ENCODE data around the gene CBR3.

The CBR3 gene

DNA sequence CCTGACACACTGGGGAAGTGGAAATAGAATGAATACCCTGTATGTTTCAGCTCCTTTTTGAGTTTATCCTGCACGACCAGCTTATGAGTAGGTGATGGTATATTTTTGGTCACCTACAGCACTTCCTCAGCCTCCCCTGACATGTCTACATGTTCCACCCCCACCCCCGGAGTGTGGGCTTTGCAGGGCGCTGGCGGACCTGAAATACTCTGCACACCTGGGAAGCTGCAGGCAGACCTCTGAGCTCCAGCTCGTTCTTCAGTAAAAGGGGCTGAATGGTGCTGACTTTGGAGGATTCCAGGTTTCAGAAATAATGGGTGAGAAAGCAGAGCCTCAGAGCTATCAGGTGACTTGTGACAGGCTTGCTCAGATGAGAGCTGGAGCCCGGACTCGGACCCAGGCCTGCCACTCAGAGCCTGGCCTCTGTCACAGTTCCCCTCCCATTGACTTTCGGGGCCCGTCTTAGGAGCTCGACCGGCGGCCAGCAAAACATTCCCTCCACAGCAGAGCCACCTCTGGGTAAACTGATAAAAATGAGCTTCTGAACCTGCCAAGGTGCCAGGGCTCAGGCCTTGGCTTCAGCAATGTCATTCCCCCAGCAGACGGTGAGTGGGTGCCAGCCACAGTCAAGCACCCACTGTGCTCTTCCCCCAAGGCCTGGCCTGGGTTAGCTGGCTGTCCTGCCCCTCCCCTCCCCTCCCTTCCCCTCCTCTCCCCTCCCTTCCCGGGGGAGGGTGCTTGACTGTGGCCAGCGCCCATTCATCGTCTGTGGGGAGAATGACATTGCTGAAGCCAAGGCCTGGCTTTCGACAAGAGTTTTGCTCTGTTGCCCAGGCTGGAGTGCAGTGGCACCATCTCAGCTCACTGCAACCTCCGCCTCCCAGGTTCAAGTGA is 51.9 kb downstream of the CBR3 start:
- whole genome bisulfite sequencing (ENCODE audit: insufficient coverage) = 95% methylated on average over 12 of the region's 18 CpGs
- ChIA-PET CTCF (interaction anchor here (0.6 to 2.4 kb wide), 5 partner anchors 9 to 45 kb away, joined by 3 to 8 read pairs (median 4); no protein-coding TSS in a partner anchor), POLR2A (interaction anchor here (0.6 kb wide), 1 partner anchor 59 kb away, joined by 4 read pairs; no protein-coding TSS in a partner anchor)
- no peak overlapping the region for H3K27ac ChIP-seq (ENCODE audit: insufficient read depth in 1 of 2, low read depth in 1 of 2, low read length in 2 of 2, poor library complexity in 1 of 2, severe bottlenecking in 2 of 2)
- no peak overlapping the region for H3K4me3 ChIP-seq (ENCODE audit: control insufficient read depth in 1 of 7, extremely low read depth in 1 of 7, insufficient read depth in 4 of 7, low read depth in 2 of 7, low read length in 6 of 7)
- no peaks in the 10 kb centered on the region for H3K9me3 ChIP-seq (ENCODE audit: control extremely low read depth in 1 of 5, control insufficient read depth in 4 of 5, insufficient read depth in 2 of 5, low read depth in 1 of 5, low read length in 4 of 5)
- DNase-seq = no peak
- H3K27me3 ChIP-seq (replicated peaks in 2 of 5; ENCODE audit: control insufficient read depth in 4 of 5, insufficient read depth in 5 of 5, low read length in 4 of 5) = no peaks in the 10 kb centered on the region
- H3K4me1 ChIP-seq (ENCODE audit: control extremely low read depth in 1 of 4, control insufficient read depth in 4 of 4, insufficient read depth in 4 of 4, low read length in 3 of 4) = peaks cover 2 to 18% (median 5%) of the 10 kb centered on the region in 4 experiments
- H3K36me3 ChIP-seq (ENCODE audit: control insufficient read depth in 4 of 4, insufficient read depth in 4 of 4, low read length in 3 of 4) = peaks cover 0 to 10% (median 2%) of the 10 kb centered on the region in 4 experiments

DNA sequence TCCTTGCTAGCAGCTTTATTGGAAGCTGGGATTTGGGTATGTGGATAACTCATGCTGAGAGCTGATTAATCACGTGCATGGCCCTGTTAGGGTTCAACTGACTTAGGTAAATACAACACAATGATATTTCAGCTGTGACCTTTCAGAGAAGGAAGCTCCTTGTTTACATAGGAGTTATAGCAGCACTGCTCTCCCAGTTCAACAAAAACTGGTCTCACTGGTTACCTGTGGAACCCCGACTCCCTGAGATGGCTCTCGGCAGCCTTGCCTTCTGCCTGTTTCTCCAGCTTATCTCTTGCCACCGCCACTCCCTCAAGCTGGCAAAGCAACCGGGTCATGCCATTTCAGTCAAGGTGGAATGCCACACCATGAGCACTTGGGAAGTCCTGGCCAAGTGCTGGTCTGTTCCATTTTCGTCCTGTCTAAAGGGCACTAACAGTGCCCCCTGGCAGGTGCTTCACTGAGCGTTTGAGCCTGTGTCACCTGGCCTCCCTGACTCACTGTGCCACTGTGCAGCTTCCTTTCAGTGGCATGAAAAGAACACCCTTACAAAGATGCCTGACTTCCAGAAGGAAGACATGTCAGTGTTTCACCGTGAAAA is 53.3 kb downstream of the CBR3 start:
- CTCF ChIA-PET = interaction anchor here (0.6 to 2.4 kb wide), 12 partner anchors 11 to 103 kb away, joined by 3 to 8 read pairs (median 3); no protein-coding TSS in a partner anchor
- POLR2A ChIA-PET = no interaction called here
- H3K9me3 ChIP-seq (ENCODE audit: control extremely low read depth in 1 of 5, control insufficient read depth in 4 of 5, insufficient read depth in 2 of 5, low read depth in 1 of 5, low read length in 4 of 5) = no peaks in the 10 kb centered on the region
- H3K4me1 ChIP-seq (ENCODE audit: control extremely low read depth in 1 of 4, control insufficient read depth in 4 of 4, insufficient read depth in 4 of 4, low read length in 3 of 4) = peaks cover 2 to 17% (median 5%) of the 10 kb centered on the region in 4 experiments
- no peak overlapping the region for H3K4me3 ChIP-seq (ENCODE audit: control insufficient read depth in 1 of 7, extremely low read depth in 1 of 7, insufficient read depth in 4 of 7, low read depth in 2 of 7, low read length in 6 of 7)
- peaks cover 0 to 10% (median under 1%) of the 10 kb centered on the region in 4 experiments for H3K36me3 ChIP-seq (ENCODE audit: control insufficient read depth in 4 of 4, insufficient read depth in 4 of 4, low read length in 3 of 4)
- H3K27ac ChIP-seq (ENCODE audit: insufficient read depth in 1 of 2, low read depth in 1 of 2, low read length in 2 of 2, poor library complexity in 1 of 2, severe bottlenecking in 2 of 2) = no peak overlapping the region
- no peaks in the 10 kb centered on the region for H3K27me3 ChIP-seq (replicated peaks in 2 of 5; ENCODE audit: control insufficient read depth in 4 of 5, insufficient read depth in 5 of 5, low read length in 4 of 5)
- no peak for DNase-seq
- 100% methylated on average over 6 of the region's 8 CpGs for WGBS (ENCODE audit: insufficient coverage)

DNA sequence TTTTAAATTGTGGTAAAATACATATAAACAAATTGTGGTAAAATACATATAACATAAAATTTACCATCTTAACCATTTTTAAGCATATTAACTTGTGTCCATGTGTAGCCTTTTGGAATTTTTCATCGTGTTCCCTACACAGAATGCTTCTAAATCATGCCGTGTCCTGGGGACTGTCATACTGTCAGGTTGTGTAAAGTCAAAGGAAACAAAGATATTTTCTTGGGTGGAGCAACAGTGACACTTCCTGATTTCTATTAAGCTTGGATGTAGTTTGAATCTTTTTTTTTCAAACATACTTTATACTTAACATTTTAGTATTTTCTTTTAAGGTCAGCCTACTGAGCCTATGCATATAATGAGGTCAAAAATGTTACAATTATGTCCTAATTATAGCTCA is 54.1 kb downstream of the CBR3 start:
- Histone ChIP-seq H3K36me3 (ENCODE audit: control insufficient read depth in 4 of 4, insufficient read depth in 4 of 4, low read length in 3 of 4) (peaks cover 0 to 10% (median 0%) of the 10 kb centered on the region in 4 experiments), H3K27ac (ENCODE audit: insufficient read depth in 1 of 2, low read depth in 1 of 2, low read length in 2 of 2, poor library complexity in 1 of 2, severe bottlenecking in 2 of 2) (no peak overlapping the region), H3K9me3 (ENCODE audit: control extremely low read depth in 1 of 5, control insufficient read depth in 4 of 5, insufficient read depth in 2 of 5, low read depth in 1 of 5, low read length in 4 of 5) (no peaks in the 10 kb centered on the region), H3K4me3 (ENCODE audit: control insufficient read depth in 1 of 7, extremely low read depth in 1 of 7, insufficient read depth in 4 of 7, low read depth in 2 of 7, low read length in 6 of 7) (no peak overlapping the region), H3K4me1 (ENCODE audit: control extremely low read depth in 1 of 4, control insufficient read depth in 4 of 4, insufficient read depth in 4 of 4, low read length in 3 of 4) (peaks cover 2 to 17% (median 5%) of the 10 kb centered on the region in 4 experiments), H3K27me3 (replicated peaks in 2 of 5; ENCODE audit: control insufficient read depth in 4 of 5, insufficient read depth in 5 of 5, low read length in 4 of 5) (no peaks in the 10 kb centered on the region)
- ChIA-PET POLR2A (no interaction called here), CTCF (interaction anchor here (0.8 to 1.6 kb wide), 5 partner anchors 13 to 48 kb away, joined by 3 to 6 read pairs (median 5); no protein-coding TSS in a partner anchor)
- WGBS (ENCODE audit: insufficient coverage) = 0% methylated on average over 1 of the region's 2 CpGs
- peak in 2 of 3 donors; percentile 20 to 21 for DNase-seq

DNA sequence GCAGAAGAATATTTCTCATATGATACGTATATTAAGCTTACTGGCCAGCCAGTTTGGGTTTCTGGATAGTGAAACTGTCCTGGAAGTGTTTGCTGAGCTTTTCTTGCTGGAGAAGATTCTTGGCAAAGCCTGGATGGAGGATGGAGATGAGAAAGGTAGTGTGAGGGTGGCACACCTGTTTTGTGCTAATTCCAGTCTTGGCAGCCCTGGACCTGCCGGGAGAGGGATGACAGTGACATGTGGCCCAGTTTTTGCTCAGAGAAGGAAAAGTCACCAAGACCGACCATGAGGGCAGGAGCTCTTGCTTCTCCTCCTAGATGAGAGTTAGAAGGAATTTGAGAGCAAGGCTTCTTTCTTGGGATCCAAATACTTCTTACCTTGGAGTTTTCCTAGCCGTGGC is 55.9 kb downstream of the CBR3 start:
- peaks cover 2 to 14% (median 5%) of the 10 kb centered on the region in 4 experiments for H3K4me1 ChIP-seq (ENCODE audit: control extremely low read depth in 1 of 4, control insufficient read depth in 4 of 4, insufficient read depth in 4 of 4, low read length in 3 of 4)
- CTCF ChIA-PET = interaction anchor here (0.6 to 1.0 kb wide), 2 partner anchors 20 to 37 kb away, joined by 4 read pairs; no protein-coding TSS in a partner anchor
- no peaks in the 10 kb centered on the region for H3K27me3 ChIP-seq (replicated peaks in 2 of 5; ENCODE audit: control insufficient read depth in 4 of 5, insufficient read depth in 5 of 5, low read length in 4 of 5)
- peaks cover 0 to 3% (median 0%) of the 10 kb centered on the region in 4 experiments for H3K36me3 ChIP-seq (ENCODE audit: control insufficient read depth in 4 of 4, insufficient read depth in 4 of 4, low read length in 3 of 4)
- H3K9me3 ChIP-seq (ENCODE audit: control extremely low read depth in 1 of 5, control insufficient read depth in 4 of 5, insufficient read depth in 2 of 5, low read depth in 1 of 5, low read length in 4 of 5) = no peaks in the 10 kb centered on the region
- no peak overlapping the region for H3K4me3 ChIP-seq (ENCODE audit: control insufficient read depth in 1 of 7, extremely low read depth in 1 of 7, insufficient read depth in 4 of 7, low read depth in 2 of 7, low read length in 6 of 7)
- 81% methylated on average over 2 of the region's 4 CpGs for WGBS (ENCODE audit: insufficient coverage)
- no peak for DNase-seq
- H3K27ac ChIP-seq (ENCODE audit: insufficient read depth in 1 of 2, low read depth in 1 of 2, low read length in 2 of 2, poor library complexity in 1 of 2, severe bottlenecking in 2 of 2) = no peak overlapping the region
- POLR2A ChIA-PET = no interaction called here

DNA sequence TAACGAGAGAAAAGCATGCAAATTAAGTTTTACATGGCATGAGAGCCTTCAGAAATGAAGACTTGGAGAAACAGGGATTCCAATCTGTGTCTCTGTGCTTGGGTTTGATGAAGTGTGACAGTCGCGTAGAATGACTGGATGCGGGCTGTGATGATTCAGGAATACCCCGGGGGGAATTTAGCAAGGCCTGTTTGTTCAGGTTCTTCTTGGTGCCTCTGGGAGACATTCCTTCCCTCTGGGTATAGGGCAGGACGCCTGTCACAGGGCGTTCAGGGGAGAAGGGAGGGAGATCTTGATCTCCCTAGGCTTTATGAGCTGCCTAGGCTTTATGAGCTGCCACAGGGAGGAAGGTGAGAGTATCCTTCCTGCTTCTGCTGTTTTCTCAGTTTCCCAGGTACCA is 58.3 kb downstream of the CBR3 start:
- POLR2A ChIA-PET = no interaction called here
- no peak overlapping the region for H3K27ac ChIP-seq (ENCODE audit: insufficient read depth in 1 of 2, low read depth in 1 of 2, low read length in 2 of 2, poor library complexity in 1 of 2, severe bottlenecking in 2 of 2)

DNA sequence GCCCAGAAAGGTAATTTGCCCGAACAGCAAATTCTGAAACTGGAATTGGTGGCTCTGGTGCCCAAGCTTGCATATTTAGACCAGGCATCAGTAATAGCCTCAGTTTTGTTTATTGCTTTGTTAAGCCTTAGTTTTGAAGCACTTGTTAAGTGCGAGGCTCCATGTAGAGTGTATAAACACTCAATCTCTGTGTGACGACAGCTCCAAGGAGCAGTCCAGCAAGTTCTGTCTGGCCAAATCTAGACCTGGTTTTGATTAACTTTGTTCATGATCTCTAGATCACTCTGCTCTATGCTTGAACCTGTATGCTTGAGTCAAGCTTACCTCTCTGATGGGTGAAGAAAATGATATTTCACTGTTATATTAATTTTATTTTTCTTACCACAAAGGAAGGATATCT is 59.1 kb downstream of the CBR3 start:
- ChIA-PET POLR2A (no interaction called here), CTCF (interaction anchor here (1.0 kb wide), 1 partner anchor 10 kb away, joined by 4 read pairs; no protein-coding TSS in a partner anchor)
- Histone ChIP-seq H3K4me1 (ENCODE audit: control extremely low read depth in 1 of 4, control insufficient read depth in 4 of 4, insufficient read depth in 4 of 4, low read length in 3 of 4) (peaks cover 0 to 2% (median 1%) of the 10 kb centered on the region in 4 experiments), H3K27me3 (replicated peaks in 2 of 5; ENCODE audit: control insufficient read depth in 4 of 5, insufficient read depth in 5 of 5, low read length in 4 of 5) (no peaks in the 10 kb centered on the region), H3K4me3 (ENCODE audit: control insufficient read depth in 1 of 7, extremely low read depth in 1 of 7, insufficient read depth in 4 of 7, low read depth in 2 of 7, low read length in 6 of 7) (no peak overlapping the region), H3K36me3 (ENCODE audit: control insufficient read depth in 4 of 4, insufficient read depth in 4 of 4, low read length in 3 of 4) (no peaks in the 10 kb centered on the region), H3K9me3 (ENCODE audit: control extremely low read depth in 1 of 5, control insufficient read depth in 4 of 5, insufficient read depth in 2 of 5, low read depth in 1 of 5, low read length in 4 of 5) (no peaks in the 10 kb centered on the region), H3K27ac (ENCODE audit: insufficient read depth in 1 of 2, low read depth in 1 of 2, low read length in 2 of 2, poor library complexity in 1 of 2, severe bottlenecking in 2 of 2) (no peak overlapping the region)
- 96% methylated on average over 3 of the region's 3 CpGs for WGBS (ENCODE audit: insufficient coverage)
- DNase-seq = no peak

More for the DNA sequence above, 58.3 kb downstream of the CBR3 start:
- 90% methylated on average over 3 of the region's 7 CpGs for WGBS (ENCODE audit: insufficient coverage)
- H3K4me3 ChIP-seq (ENCODE audit: control insufficient read depth in 1 of 7, extremely low read depth in 1 of 7, insufficient read depth in 4 of 7, low read depth in 2 of 7, low read length in 6 of 7) = no peak overlapping the region
- peaks cover 2 to 10% (median 5%) of the 10 kb centered on the region in 4 experiments for H3K4me1 ChIP-seq (ENCODE audit: control extremely low read depth in 1 of 4, control insufficient read depth in 4 of 4, insufficient read depth in 4 of 4, low read length in 3 of 4)
- no peaks in the 10 kb centered on the region for H3K27me3 ChIP-seq (replicated peaks in 2 of 5; ENCODE audit: control insufficient read depth in 4 of 5, insufficient read depth in 5 of 5, low read length in 4 of 5)
- no peak for DNase-seq
- no peaks in the 10 kb centered on the region for H3K36me3 ChIP-seq (ENCODE audit: control insufficient read depth in 4 of 4, insufficient read depth in 4 of 4, low read length in 3 of 4)
- CTCF ChIA-PET = no interaction called here
- H3K9me3 ChIP-seq (ENCODE audit: control extremely low read depth in 1 of 5, control insufficient read depth in 4 of 5, insufficient read depth in 2 of 5, low read depth in 1 of 5, low read length in 4 of 5) = no peaks in the 10 kb centered on the region

All from common myeloid progenitor, CD34-positive (primary cell).